Sigmoid colon (tissue), 7 donors: ENCODE measurements around the gene CLC. TPM values are rescaled to one million over a fixed set of nuclear protein-coding genes. Genes with fewer than 3 reads are reported as not detected.

Experiments used
- DNase-seq: peaks from one replicate; pipeline ENCODE4 v3.0.0-alpha.2; 2019
- H3K27ac ChIP-seq, 4 donors: fragments of 200-600 bp; sonication (generic); one replicate each; pipeline ENCODE4 v1.5.1; 2016 to 2019; ENCODE audit warnings: mild to moderate bottlenecking in 1 of 4
- H3K27me3 ChIP-seq, 3 donors: fragments of 200-600 bp; sonication (generic); one replicate each; pipeline ENCODE4 v1.5.1; 2019; ENCODE audit warnings: mild to moderate bottlenecking in 1 of 3
- H3K36me3 ChIP-seq, 4 donors: fragments of 200-600 bp; sonication (generic); one replicate each; pipeline ENCODE4 v1.5.1; 2016 to 2019
- H3K4me1 ChIP-seq, 4 donors: fragments of 200-600 bp; sonication (generic); one replicate each; pipeline ENCODE4 v1.5.1; 2017 to 2019
- H3K4me3 ChIP-seq, 4 donors: fragments of 200-600 bp; sonication (generic); one replicate each; pipeline ENCODE4 v1.5.1; 2017 to 2019; ENCODE audit warnings: mild to moderate bottlenecking in 2 of 4, moderate library complexity in 1 of 4
- H3K9me3 ChIP-seq, 4 donors: fragments of 200-600 bp in 3 of 4; sonication (generic) in 3 of 4; one replicate each; pipeline versions ENCODE4 v1.5.1 to v1.6.1; 2013 to 2019
- EP300 ChIP-seq, 4 donors: sonication (generic); formaldehyde crosslinking; IDR thresholded peaks; one replicate each; pipeline ENCODE4 v1.6.1; 2017; ENCODE audit warnings: antibody characterized with exemption in 4 of 4
- POLR2A ChIP-seq, 2 donors: fragments of 450-650 bp; IDR thresholded peaks; one replicate each; pipeline ENCODE4 v1.6.1; 2016; ENCODE audit warnings: antibody characterized with exemption in 2 of 2, mild to moderate bottlenecking in 2 of 2, moderate library complexity in 2 of 2
- POLR2AphosphoS5 ChIP-seq, 4 donors: sonication (generic); formaldehyde crosslinking; IDR thresholded peaks; one replicate each; pipeline ENCODE4 v1.6.1; 2017; ENCODE audit warnings: antibody characterized with exemption in 4 of 4
- WGBS, 2 donors: extraction: QIAGEN DNeasy Blood & Tissue Kit; methylation state at CpG; one replicate each; pipeline ENCODE4 v1.1.7; 2013; 5-methylcytosine and 5-hydroxymethylcytosine counted together
- intact Hi-C: fragments of 100-400 bp; cut with DNase I; formaldehyde crosslinking; loops from one replicate; pipeline ENCODE4 v1.15.1; 2023
- polyA plus RNA-seq, 3 donors: library from polyadenylated mRNA; stranded (reverse); fragments of 200-250 nt; gene quantifications; one replicate each; pipeline ENCODE4 v1.2.3, GENCODE V29; 2013
- total RNA-seq, 4 donors: library from RNA; depleted of rRNA; stranded (reverse); fragments of >200 nt; gene quantifications; one replicate each; pipeline ENCODE4 v1.1.0, GENCODE V29; 2016
- TF ChIP-seq, protein P1 (sequence below), 4 experiments: fragments of 450-650 bp in 3 of 4; fragments of 200-600 bp in 1 of 4; IDR thresholded peaks; one replicate each; pipeline ENCODE4 v1.5.1; 2016 to 2019; ENCODE audit warnings: antibody characterized with exemption in 4 of 4, mild to moderate bottlenecking in 3 of 4, moderate library complexity in 2 of 4
- donor health status: healthy with polysubstance abuse.
- donor health status: Bipolar disorder and iron deficiency.
- donor health status: healthy.

The CLC gene
- total and polyA plus RNA-seq, 7 donors = 7.2 TPM; not detected in 6

DNA sequence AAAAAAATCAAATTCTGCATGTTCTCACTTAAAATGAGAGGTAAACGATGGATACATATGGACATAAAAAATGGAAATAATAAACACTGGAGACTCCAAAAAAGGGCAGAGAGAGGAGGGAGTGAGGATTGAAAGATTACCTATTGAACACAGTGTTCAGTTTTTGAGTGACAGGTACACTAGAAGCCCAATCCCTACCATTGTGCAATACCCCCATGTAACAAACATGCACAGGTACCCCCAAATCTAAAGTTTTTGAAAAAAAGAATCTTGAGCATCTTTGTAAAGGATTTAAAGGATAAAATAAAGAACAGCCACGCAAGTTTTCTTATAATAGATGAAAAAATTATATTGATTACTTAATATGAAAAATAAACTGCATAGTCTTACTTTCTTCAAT, 16.7 kb upstream of the CLC start:
- no peak for DNase-seq
- H3K9me3 ChIP-seq = no peaks in the 10 kb centered on the region
- TF ChIP-seq, protein P1, sequence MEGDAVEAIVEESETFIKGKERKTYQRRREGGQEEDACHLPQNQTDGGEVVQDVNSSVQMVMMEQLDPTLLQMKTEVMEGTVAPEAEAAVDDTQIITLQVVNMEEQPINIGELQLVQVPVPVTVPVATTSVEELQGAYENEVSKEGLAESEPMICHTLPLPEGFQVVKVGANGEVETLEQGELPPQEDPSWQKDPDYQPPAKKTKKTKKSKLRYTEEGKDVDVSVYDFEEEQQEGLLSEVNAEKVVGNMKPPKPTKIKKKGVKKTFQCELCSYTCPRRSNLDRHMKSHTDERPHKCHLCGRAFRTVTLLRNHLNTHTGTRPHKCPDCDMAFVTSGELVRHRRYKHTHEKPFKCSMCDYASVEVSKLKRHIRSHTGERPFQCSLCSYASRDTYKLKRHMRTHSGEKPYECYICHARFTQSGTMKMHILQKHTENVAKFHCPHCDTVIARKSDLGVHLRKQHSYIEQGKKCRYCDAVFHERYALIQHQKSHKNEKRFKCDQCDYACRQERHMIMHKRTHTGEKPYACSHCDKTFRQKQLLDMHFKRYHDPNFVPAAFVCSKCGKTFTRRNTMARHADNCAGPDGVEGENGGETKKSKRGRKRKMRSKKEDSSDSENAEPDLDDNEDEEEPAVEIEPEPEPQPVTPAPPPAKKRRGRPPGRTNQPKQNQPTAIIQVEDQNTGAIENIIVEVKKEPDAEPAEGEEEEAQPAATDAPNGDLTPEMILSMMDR (IDR thresholded peaks at IDR 0.05) = no peak
- TF ChIP-seq POLR2A (IDR thresholded peaks at IDR 0.05) (no peak), EP300 (IDR thresholded peaks at IDR 0.05) (no peak), POLR2AphosphoS5 (IDR thresholded peaks at IDR 0.05) (no peak)
- WGBS, 2 donors = 74 to 81% methylated on average over 2 of the region's 2 CpGs
- no peak overlapping the region for H3K4me3 ChIP-seq
- intact Hi-C loops = no loop called here
- H3K36me3 ChIP-seq = no peaks in the 10 kb centered on the region
- no peak overlapping the region for H3K27ac ChIP-seq
- no peaks in the 10 kb centered on the region for H3K4me1 ChIP-seq
- H3K27me3 ChIP-seq = peaks cover 0 to 26% (median 0%) of the 10 kb centered on the region in 3 donors

DNA sequence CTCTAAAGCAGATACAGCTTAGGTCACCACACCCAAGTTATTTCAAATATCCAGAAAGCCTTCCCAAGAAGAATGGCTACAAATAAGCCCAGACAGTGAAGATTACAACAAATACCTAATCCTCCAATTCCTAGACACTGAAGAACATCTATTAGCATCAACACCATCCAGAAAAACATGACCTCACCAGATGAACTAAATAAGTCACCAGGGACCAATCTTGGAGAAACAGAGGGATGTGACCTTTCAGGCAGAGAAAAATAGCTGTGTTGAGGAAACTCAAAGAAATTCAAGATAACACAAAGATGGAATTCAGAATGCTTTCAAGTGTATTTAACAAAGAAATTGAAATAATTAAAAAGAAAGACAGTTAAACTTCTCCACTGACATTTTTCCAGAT, 15.0 kb upstream of the CLC start:
- Histone ChIP-seq H3K36me3 (no peaks in the 10 kb centered on the region), H3K27ac (no peak overlapping the region), H3K4me3 (no peak overlapping the region), H3K9me3 (no peaks in the 10 kb centered on the region), H3K27me3 (peaks cover 0 to 13% (median 0%) of the 10 kb centered on the region in 3 donors), H3K4me1 (no peaks in the 10 kb centered on the region)
- TF ChIP-seq EP300 (IDR thresholded peaks at IDR 0.05) (no peak), POLR2AphosphoS5 (IDR thresholded peaks at IDR 0.05) (no peak), POLR2A (IDR thresholded peaks at IDR 0.05) (no peak)
- TF ChIP-seq, protein P1 (IDR thresholded peaks at IDR 0.05) = no peak
- DNase-seq = no peak
- intact Hi-C loops = no loop called here

DNA sequence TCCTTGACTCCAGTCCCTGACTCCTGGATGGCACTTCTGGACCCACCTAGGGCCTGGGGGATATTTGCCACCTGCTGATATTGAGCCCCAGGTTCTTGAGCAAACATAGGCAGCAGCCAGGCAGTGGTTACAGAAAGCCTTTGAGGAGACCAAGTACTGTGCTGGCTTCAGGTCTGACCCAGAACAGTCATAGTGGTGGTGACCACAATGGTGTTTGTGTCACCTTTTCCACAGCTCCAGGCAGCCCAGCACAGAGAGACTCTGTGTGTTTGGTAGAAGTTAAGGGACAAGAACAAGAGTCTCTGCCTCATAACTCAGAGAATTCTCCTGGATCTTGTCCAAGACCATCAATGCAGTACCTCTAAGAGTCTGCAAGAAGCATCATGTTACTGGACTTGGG, 14.6 kb upstream of the CLC start:
- no peaks in the 10 kb centered on the region for H3K4me1 ChIP-seq
- H3K9me3 ChIP-seq = no peaks in the 10 kb centered on the region
- intact Hi-C loops = no loop called here
- TF ChIP-seq EP300 (IDR thresholded peaks at IDR 0.05) = no peak
- TF ChIP-seq, protein P1 (IDR thresholded peaks at IDR 0.05) = no peak
- no peak overlapping the region for H3K27ac ChIP-seq
- H3K27me3 ChIP-seq = peaks cover 0 to 13% (median 0%) of the 10 kb centered on the region in 3 donors
- DNase-seq = no peak
- no peaks in the 10 kb centered on the region for H3K36me3 ChIP-seq
- no peak overlapping the region for H3K4me3 ChIP-seq

DNA sequence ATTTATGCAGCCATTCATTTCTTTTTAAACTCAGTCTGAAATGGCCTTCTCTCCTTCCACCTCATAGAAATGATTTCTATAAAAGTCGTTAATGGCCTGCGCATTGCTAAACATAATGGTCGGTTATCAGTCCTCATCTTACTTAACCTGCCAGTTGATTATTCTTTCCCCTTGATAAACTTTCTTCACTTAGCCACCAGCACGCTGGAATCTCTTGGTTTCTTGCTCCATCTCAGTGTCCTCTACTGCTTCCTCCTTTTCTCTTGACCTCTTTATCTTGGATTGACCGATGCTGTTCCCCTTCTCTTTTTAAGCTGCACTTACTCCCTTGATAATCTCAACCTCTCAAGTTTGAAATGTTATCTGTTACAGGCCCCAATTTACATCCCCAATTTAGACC, 12.2 kb upstream of the CLC start:
- no peak for TF ChIP-seq POLR2A (IDR thresholded peaks at IDR 0.05)
- TF ChIP-seq, protein P1 (IDR thresholded peaks at IDR 0.05) = no peak
- no peak for TF ChIP-seq EP300 (IDR thresholded peaks at IDR 0.05)
- TF ChIP-seq POLR2AphosphoS5 (IDR thresholded peaks at IDR 0.05) = no peak
- intact Hi-C loops = no loop called here
- H3K4me3 ChIP-seq = no peak overlapping the region
- no peak for DNase-seq
- no peaks in the 10 kb centered on the region for H3K9me3 ChIP-seq
- no peaks in the 10 kb centered on the region for H3K4me1 ChIP-seq
- peaks cover 0 to 18% (median 0%) of the 10 kb centered on the region in 3 donors for H3K27me3 ChIP-seq
- WGBS, 2 donors = 81 to 84% methylated on average over 5 of the region's 5 CpGs
- no peaks in the 10 kb centered on the region for H3K36me3 ChIP-seq
- H3K27ac ChIP-seq = no peak overlapping the region

DNA sequence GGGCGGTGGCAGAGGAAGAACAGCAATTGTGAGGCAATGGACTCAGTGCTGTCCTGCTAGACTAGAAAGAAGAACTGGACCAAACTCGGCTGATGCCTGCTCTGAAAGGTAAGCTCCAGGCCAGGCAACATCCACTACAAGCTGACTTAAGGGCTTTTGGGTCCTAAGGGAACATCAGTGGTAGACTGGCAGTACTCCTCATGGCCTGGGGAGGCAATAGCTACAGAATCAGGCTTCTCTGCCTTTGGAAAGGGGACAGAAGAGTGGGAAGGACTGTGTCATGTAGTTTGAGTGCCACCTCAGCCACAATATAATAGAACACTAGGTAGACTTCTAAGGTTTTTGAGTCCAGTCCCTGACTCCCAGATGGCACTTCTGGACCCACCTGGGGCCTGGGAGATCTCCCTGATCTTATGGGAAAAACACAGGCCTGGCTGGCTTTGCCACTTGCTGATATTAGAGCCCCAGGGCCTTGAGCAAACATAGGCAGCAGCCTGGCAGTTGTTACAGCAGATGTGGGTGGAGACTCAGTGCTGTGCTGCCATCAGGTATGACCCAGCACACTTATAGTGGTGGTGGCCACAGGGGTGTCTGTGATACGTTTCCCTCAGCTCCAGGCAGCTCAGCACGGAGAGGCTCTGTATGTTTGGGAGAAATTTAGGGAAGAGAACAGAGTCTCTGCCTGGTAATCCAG, 9.2 kb upstream of the CLC start:
- H3K27me3 ChIP-seq = peaks cover 0 to 18% (median 0%) of the 10 kb centered on the region in 3 donors
- no peaks in the 10 kb centered on the region for H3K4me1 ChIP-seq
- TF ChIP-seq EP300 (IDR thresholded peaks at IDR 0.05) (no peak), POLR2AphosphoS5 (IDR thresholded peaks at IDR 0.05) (no peak)
- TF ChIP-seq, protein P1 (IDR thresholded peaks at IDR 0.05) = no peak
- H3K4me3 ChIP-seq = no peak overlapping the region
- no peaks in the 10 kb centered on the region for H3K36me3 ChIP-seq
- no peak overlapping the region for H3K27ac ChIP-seq
- intact Hi-C loops = no loop called here
- no peaks in the 10 kb centered on the region for H3K9me3 ChIP-seq
- DNase-seq = no peak
- WGBS, 2 donors = 79 to 80% methylated on average over 4 of the region's 4 CpGs
